Measurements from ENCODE around the gene NXF1. TPM values are rescaled to one million over a fixed set of nuclear protein-coding genes. Genes with fewer than 3 reads are reported as not detected.

NXF1 gene
- total and polyA plus RNA-seq, 2 of the 13 experiments (the other 11 are each of a cell fraction or from before 2014, with no cell fraction given) = 30.4 to 30.9 TPM

DNA sequence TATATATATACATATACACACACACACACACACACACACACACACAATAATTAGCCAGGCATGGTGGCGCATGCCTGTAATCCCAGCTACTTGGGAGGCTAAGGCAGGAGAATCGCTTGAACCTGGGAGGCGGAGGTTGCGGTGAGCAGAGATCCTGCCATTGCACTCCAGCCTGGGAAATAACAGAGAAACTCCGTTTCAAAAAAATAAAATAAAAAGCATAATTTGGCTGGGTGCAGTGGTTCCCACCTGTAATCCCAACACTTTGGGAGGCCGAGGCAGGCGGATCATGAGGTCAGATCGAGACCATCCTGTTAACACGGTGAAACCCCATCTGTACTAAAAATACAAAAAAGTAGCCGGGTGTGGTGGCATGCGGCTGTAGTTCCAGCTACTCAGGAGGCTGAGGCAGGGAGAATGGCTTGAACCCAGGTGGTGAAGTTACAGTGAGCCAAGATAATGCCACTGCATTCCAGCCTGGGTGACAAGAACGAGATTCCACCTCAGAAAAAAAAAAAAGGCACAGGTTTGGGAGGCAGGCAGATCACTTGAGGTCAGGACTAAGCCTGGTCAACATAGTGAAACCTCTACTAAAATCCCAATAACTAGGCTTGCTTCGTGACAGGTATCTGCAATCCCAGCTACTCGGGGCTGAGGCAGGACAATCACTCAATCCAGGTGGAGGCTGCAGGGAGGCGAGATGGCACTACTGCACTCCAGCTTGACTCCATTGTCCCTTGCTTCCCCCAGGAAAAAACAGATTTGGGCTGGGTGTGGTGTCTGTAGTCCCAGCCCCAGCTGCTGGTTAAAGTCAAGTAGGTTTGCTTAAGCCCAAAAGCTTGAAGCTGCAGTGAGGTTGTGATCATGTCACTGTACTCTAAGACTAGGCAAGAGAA is 45.9 kb upstream of the NXF1 start (continued):
- TF ChIP-seq, protein P1, sequence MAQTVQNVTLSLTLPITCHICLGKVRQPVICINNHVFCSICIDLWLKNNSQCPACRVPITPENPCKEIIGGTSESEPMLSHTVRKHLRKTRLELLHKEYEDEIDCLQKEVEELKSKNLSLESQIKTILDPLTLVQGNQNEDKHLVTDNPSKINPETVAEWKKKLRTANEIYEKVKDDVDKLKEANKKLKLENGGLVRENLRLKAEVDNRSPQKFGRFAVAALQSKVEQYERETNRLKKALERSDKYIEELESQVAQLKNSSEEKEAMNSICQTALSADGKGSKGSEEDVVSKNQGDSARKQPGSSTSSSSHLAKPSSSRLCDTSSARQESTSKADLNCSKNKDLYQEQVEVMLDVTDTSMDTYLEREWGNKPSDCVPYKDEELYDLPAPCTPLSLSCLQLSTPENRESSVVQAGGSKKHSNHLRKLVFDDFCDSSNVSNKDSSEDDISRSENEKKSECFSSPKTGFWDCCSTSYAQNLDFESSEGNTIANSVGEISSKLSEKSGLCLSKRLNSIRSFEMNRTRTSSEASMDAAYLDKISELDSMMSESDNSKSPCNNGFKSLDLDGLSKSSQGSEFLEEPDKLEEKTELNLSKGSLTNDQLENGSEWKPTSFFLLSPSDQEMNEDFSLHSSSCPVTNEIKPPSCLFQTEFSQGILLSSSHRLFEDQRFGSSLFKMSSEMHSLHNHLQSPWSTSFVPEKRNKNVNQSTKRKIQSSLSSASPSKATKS (CRISPR knock-in tag; IDR thresholded peaks at IDR 0.05) = no peak
- TF ChIP-seq, protein P2, sequence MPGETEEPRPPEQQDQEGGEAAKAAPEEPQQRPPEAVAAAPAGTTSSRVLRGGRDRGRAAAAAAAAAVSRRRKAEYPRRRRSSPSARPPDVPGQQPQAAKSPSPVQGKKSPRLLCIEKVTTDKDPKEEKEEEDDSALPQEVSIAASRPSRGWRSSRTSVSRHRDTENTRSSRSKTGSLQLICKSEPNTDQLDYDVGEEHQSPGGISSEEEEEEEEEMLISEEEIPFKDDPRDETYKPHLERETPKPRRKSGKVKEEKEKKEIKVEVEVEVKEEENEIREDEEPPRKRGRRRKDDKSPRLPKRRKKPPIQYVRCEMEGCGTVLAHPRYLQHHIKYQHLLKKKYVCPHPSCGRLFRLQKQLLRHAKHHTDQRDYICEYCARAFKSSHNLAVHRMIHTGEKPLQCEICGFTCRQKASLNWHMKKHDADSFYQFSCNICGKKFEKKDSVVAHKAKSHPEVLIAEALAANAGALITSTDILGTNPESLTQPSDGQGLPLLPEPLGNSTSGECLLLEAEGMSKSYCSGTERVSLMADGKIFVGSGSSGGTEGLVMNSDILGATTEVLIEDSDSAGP (CRISPR knock-in tag; IDR thresholded peaks at IDR 0.05; ENCODE audit: borderline replicate concordance) = peak; percentile 37; the same call in 1 of the 2 replicates
- TF ChIP-seq MBD4 (IDR thresholded peaks at IDR 0.05; ENCODE audit: borderline replicate concordance, low read length) = peak; percentile 64; the same call in 1 of the 2 replicates
- TF ChIP-seq ZNF333 (CRISPR knock-in tag; IDR thresholded peaks at IDR 0.05; ENCODE audit: borderline replicate concordance) = no peak
- TF ChIP-seq, protein P3, sequence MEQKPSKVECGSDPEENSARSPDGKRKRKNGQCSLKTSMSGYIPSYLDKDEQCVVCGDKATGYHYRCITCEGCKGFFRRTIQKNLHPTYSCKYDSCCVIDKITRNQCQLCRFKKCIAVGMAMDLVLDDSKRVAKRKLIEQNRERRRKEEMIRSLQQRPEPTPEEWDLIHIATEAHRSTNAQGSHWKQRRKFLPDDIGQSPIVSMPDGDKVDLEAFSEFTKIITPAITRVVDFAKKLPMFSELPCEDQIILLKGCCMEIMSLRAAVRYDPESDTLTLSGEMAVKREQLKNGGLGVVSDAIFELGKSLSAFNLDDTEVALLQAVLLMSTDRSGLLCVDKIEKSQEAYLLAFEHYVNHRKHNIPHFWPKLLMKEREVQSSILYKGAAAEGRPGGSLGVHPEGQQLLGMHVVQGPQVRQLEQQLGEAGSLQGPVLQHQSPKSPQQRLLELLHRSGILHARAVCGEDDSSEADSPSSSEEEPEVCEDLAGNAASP (CRISPR knock-in tag; IDR thresholded peaks at IDR 0.05; ENCODE audit: borderline replicate concordance) = no peak
- TF ChIP-seq, protein P4, sequence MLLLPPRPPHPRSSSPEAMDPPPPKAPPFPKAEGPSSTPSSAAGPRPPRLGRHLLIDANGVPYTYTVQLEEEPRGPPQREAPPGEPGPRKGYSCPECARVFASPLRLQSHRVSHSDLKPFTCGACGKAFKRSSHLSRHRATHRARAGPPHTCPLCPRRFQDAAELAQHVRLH (CRISPR knock-in tag; IDR thresholded peaks at IDR 0.05; ENCODE audit: borderline replicate concordance, low read depth) = no peak
- TF ChIP-seq GTF3A (CRISPR knock-in tag; conservative IDR thresholded peaks at IDR 0.05) = no peak
- TF ChIP-seq RFX3 (CRISPR knock-in tag; IDR thresholded peaks at IDR 0.05) = no peak
- no peak for TF ChIP-seq PAWR (CRISPR knock-in tag; IDR thresholded peaks at IDR 0.05; ENCODE audit: borderline replicate concordance)
- no peak for TF ChIP-seq ISL2 (CRISPR knock-in tag; IDR thresholded peaks at IDR 0.05)
- no peak for TF ChIP-seq KAT7 (CRISPR knock-in tag; IDR thresholded peaks at IDR 0.05; ENCODE audit: borderline replicate concordance)
- no peak for TF ChIP-seq TSC22D2 (CRISPR knock-in tag; IDR thresholded peaks at IDR 0.05; ENCODE audit: borderline replicate concordance)
- TF ChIP-seq ZNF619 (CRISPR knock-in tag; IDR thresholded peaks at IDR 0.05) = no peak
- no peak for TF ChIP-seq CCAR2 (optimal IDR thresholded peaks at IDR 0.05; ENCODE audit: low read depth, low read length)
- TF ChIP-seq, protein P5, sequence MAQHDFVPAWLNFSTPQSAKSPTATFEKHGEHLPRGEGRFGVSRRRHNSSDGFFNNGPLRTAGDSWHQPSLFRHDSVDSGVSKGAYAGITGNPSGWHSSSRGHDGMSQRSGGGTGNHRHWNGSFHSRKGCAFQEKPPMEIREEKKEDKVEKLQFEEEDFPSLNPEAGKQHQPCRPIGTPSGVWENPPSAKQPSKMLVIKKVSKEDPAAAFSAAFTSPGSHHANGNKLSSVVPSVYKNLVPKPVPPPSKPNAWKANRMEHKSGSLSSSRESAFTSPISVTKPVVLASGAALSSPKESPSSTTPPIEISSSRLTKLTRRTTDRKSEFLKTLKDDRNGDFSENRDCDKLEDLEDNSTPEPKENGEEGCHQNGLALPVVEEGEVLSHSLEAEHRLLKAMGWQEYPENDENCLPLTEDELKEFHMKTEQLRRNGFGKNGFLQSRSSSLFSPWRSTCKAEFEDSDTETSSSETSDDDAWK (CRISPR knock-in tag; IDR thresholded peaks at IDR 0.05) = no peak
- 0 out of 2 replicates have a peak, but pooled peaks have one; percentile 26 for TF ChIP-seq ZNF589 (CRISPR knock-in tag; conservative IDR thresholded peaks at IDR 0.05)
- TF ChIP-seq NR2F6 (IDR thresholded peaks at IDR 0.05) = 0 out of 2 replicates have a peak, but pooled peaks have one; percentile 16
- TF ChIP-seq NR2F6 (CRISPR knock-in tag; IDR thresholded peaks at IDR 0.05) = no peak
- TF ChIP-seq MEF2D (CRISPR knock-in tag; IDR thresholded peaks at IDR 0.05) = 0 out of 2 replicates have a peak, but pooled peaks have one; percentile 46
- TF ChIP-seq, protein P6, sequence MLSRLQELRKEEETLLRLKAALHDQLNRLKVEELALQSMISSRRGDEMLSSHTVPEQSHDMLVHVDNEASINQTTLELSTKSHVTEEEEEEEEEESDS (CRISPR knock-in tag; IDR thresholded peaks at IDR 0.05; ENCODE audit: borderline replicate concordance) = no peak
